ENCODE measurements around the gene EPB41L3. TPM values are rescaled to one million over a fixed set of nuclear protein-coding genes. Genes with fewer than 3 reads are reported as not detected.

EPB41L3 gene
- total and polyA plus RNA-seq, 5 experiments from 2014 or later: 0.15 to 1.5 (median 0.35) TPM

- Mint-ChIP-seq H3K9me3 (no peaks in the 10 kb centered on the region), H3K27me3 (peaks cover 2 to 14% (median 10%) of the 10 kb centered on the region in 5 donors), H3K36me3 (peaks cover 0 to 4% (median 0%) of the 10 kb centered on the region in 3 donors), H3K4me3 (no peak overlapping the region), H3K27ac (no peak overlapping the region), H3K4me1 (peaks cover 0 to 5% (median 0%) of the 10 kb centered on the region in 4 donors)
- POLR2A ChIA-PET: no interaction called here
- DNase-seq: no peak
- ATAC-seq: no peak
Observed at GRCh38 chr18:5414546-5414945, 129.3 kb downstream of the EPB41L3 start.

- POLR2A ChIA-PET: no interaction called here
- ATAC-seq (no peak), DNase-seq (no peak)
- Mint-ChIP-seq H3K4me3 (no peak overlapping the region), H3K9me3 (no peaks in the 10 kb centered on the region), H3K27ac (no peak overlapping the region), H3K4me1 (peaks cover 0 to 5% (median 0%) of the 10 kb centered on the region in 4 donors), H3K27me3 (peaks cover 0 to 10% (median 8%) of the 10 kb centered on the region in 5 donors), H3K36me3 (peaks cover 0 to 4% (median 0%) of the 10 kb centered on the region in 3 donors)
Observed at GRCh38 chr18:5413447-5413846, 130.3 kb downstream of the EPB41L3 start.

GRCh38 chr18:5410582-5410981 lies 133.2 kb downstream of the EPB41L3 start:
- no peak overlapping the region for H3K27ac Mint-ChIP-seq
- POLR2A ChIA-PET: no interaction called here
- no peak for ATAC-seq

GRCh38 chr18:5398269-5398668 lies 145.5 kb downstream of the EPB41L3 start:
- H3K27ac Mint-ChIP-seq: no peak overlapping the region
- no peaks in the 10 kb centered on the region for H3K4me1 Mint-ChIP-seq
- no peak for ATAC-seq
- no peaks in the 10 kb centered on the region for H3K9me3 Mint-ChIP-seq
- POLR2A ChIA-PET: no interaction called here
- DNase-seq: no peak
- H3K27me3 Mint-ChIP-seq: peaks cover 2 to 38% (median 9%) of the 10 kb centered on the region in 5 donors
- no peaks in the 10 kb centered on the region for H3K36me3 Mint-ChIP-seq
- no peak overlapping the region for H3K4me3 Mint-ChIP-seq

More at GRCh38 chr18:5410582-5410981, 133.2 kb downstream of the EPB41L3 start:
- Mint-ChIP-seq H3K4me3 (no peak overlapping the region), H3K36me3 (no peaks in the 10 kb centered on the region), H3K4me1 (no peaks in the 10 kb centered on the region), H3K9me3 (no peaks in the 10 kb centered on the region), H3K27me3 (peaks cover 6 to 13% (median 8%) of the 10 kb centered on the region in 5 donors)
- no peak for DNase-seq

- no peak for ATAC-seq
- Mint-ChIP-seq H3K4me1 (no peaks in the 10 kb centered on the region), H3K27ac (no peak overlapping the region), H3K9me3 (no peaks in the 10 kb centered on the region), H3K27me3 (peaks cover 2 to 38% (median 9%) of the 10 kb centered on the region in 5 donors), H3K36me3 (no peaks in the 10 kb centered on the region), H3K4me3 (no peak overlapping the region)
- no peak for DNase-seq
- POLR2A ChIA-PET: no interaction called here
Observed at GRCh38 chr18:5397102-5397501, 146.7 kb downstream of the EPB41L3 start.

GRCh38 chr18:5395860-5396448 lies 147.8 kb downstream of the EPB41L3 start:
- peak overlapping the region in 1 of 10 donors; percentile 0 for H3K27ac Mint-ChIP-seq
- H3K4me3 Mint-ChIP-seq: no peak overlapping the region
- peaks cover 2 to 35% (median 9%) of the 10 kb centered on the region in 5 donors for H3K27me3 Mint-ChIP-seq
- no peaks in the 10 kb centered on the region for H3K36me3 Mint-ChIP-seq
- POLR2A ChIA-PET: no interaction called here
- DNase-seq: no peak
- H3K4me1 Mint-ChIP-seq: no peaks in the 10 kb centered on the region
- no peaks in the 10 kb centered on the region for H3K9me3 Mint-ChIP-seq
- ATAC-seq: no peak

GRCh38 chr18:5393779-5394178 lies 150.0 kb downstream of the EPB41L3 start:
- Mint-ChIP-seq H3K4me3 (no peak overlapping the region), H3K36me3 (no peaks in the 10 kb centered on the region), H3K9me3 (no peaks in the 10 kb centered on the region), H3K27ac (no peak overlapping the region), H3K4me1 (no peaks in the 10 kb centered on the region), H3K27me3 (peaks cover 0 to 35% (median 9%) of the 10 kb centered on the region in 5 donors)
- ATAC-seq: no peak
- no peak for DNase-seq
- POLR2A ChIA-PET: no interaction called here

GRCh38 chr18:5391409-5391808 lies 152.4 kb downstream of the EPB41L3 start:
- H3K4me1 Mint-ChIP-seq: no peaks in the 10 kb centered on the region
- H3K36me3 Mint-ChIP-seq: no peaks in the 10 kb centered on the region
- POLR2A ChIA-PET: no interaction called here
- no peaks in the 10 kb centered on the region for H3K9me3 Mint-ChIP-seq
- DNase-seq: no peak
- no peak overlapping the region for H3K27ac Mint-ChIP-seq
- H3K4me3 Mint-ChIP-seq: no peak overlapping the region
- no peak for ATAC-seq
- H3K27me3 Mint-ChIP-seq: peaks cover 2 to 39% (median 9%) of the 10 kb centered on the region in 5 donors

- H3K4me3 Mint-ChIP-seq: no peak overlapping the region
- no peaks in the 10 kb centered on the region for H3K36me3 Mint-ChIP-seq
- no peak for ATAC-seq
- H3K27me3 Mint-ChIP-seq: peaks cover 2 to 21% (median 6%) of the 10 kb centered on the region in 5 donors
- no peaks in the 10 kb centered on the region for H3K9me3 Mint-ChIP-seq
- no peaks in the 10 kb centered on the region for H3K4me1 Mint-ChIP-seq
- no peak overlapping the region for H3K27ac Mint-ChIP-seq
- POLR2A ChIA-PET: no interaction called here
- DNase-seq: no peak
Observed at GRCh38 chr18:5389356-5389755, 154.4 kb downstream of the EPB41L3 start.

- H3K4me1 Mint-ChIP-seq: no peaks in the 10 kb centered on the region
- no peak overlapping the region for H3K27ac Mint-ChIP-seq
- POLR2A ChIA-PET: no interaction called here
- ATAC-seq (no peak), DNase-seq (no peak)
- H3K4me3 Mint-ChIP-seq: no peak overlapping the region
- H3K27me3 Mint-ChIP-seq: peaks cover 1 to 20% (median 5%) of the 10 kb centered on the region in 5 donors
- H3K36me3 Mint-ChIP-seq: no peaks in the 10 kb centered on the region
- no peaks in the 10 kb centered on the region for H3K9me3 Mint-ChIP-seq
Observed at GRCh38 chr18:5388896-5389295, 154.9 kb downstream of the EPB41L3 start.

GRCh38 chr18:5380586-5380985 lies 163.2 kb downstream of the EPB41L3 start:
- Mint-ChIP-seq H3K4me3 (no peak overlapping the region), H3K4me1 (no peaks in the 10 kb centered on the region), H3K27me3 (no peaks in the 10 kb centered on the region), H3K27ac (no peak overlapping the region), H3K36me3 (no peaks in the 10 kb centered on the region), H3K9me3 (no peaks in the 10 kb centered on the region)
- ATAC-seq (no peak), DNase-seq (no peak)
- POLR2A ChIA-PET: no interaction called here

- no peaks in the 10 kb centered on the region for H3K9me3 Mint-ChIP-seq
- ATAC-seq (no peak), DNase-seq (no peak)
- H3K4me3 Mint-ChIP-seq: no peak overlapping the region
- POLR2A ChIA-PET: no interaction called here
- no peak overlapping the region for H3K27ac Mint-ChIP-seq
- H3K4me1 Mint-ChIP-seq: no peaks in the 10 kb centered on the region
- peaks cover 0 to 2% (median 0%) of the 10 kb centered on the region in 5 donors for H3K27me3 Mint-ChIP-seq
- no peaks in the 10 kb centered on the region for H3K36me3 Mint-ChIP-seq
Observed at GRCh38 chr18:5376986-5377385, 166.8 kb downstream of the EPB41L3 start.

- Mint-ChIP-seq H3K4me1 (no peaks in the 10 kb centered on the region), H3K36me3 (peaks cover 0 to 4% (median 0%) of the 10 kb centered on the region in 3 donors), H3K4me3 (no peak overlapping the region), H3K27ac (no peak overlapping the region), H3K27me3 (peaks cover 0 to 15% (median 8%) of the 10 kb centered on the region in 5 donors), H3K9me3 (peaks cover 0 to 6% (median 0%) of the 10 kb centered on the region in 9 donors)
- POLR2A ChIA-PET: no interaction called here
- DNase-seq: no peak
- ATAC-seq: no peak
Observed at GRCh38 chr18:5370332-5370731, 173.5 kb downstream of the EPB41L3 start.

GRCh38 chr18:5369513-5369912 lies 174.3 kb downstream of the EPB41L3 start:
- DNase-seq (no peak), ATAC-seq (no peak)
- Mint-ChIP-seq H3K27ac (no peak overlapping the region), H3K36me3 (peaks cover 0 to 4% (median 0%) of the 10 kb centered on the region in 3 donors), H3K4me1 (no peaks in the 10 kb centered on the region), H3K27me3 (peaks cover 0 to 22% (median 11%) of the 10 kb centered on the region in 5 donors), H3K9me3 (peaks cover 0 to 6% (median 0%) of the 10 kb centered on the region in 9 donors), H3K4me3 (no peak overlapping the region)
- POLR2A ChIA-PET: no interaction called here

Data from naive thymus-derived CD8-positive, alpha-beta T cell (primary cell).